HG02610 (cell line): ENCODE data around the gene EIF4G3.
"Not testable (repeated sequence)": the region's sequence is repeated elsewhere in the genome, so short reads cannot be mapped to it uniquely, and the experiment has no call there.

ENCODE experiments used
- ATAC-seq: cut with Tn5 transposase; IDR thresholded peaks from one replicate; pipeline ENCODE4 v1.9.1; 2021; ENCODE audit warnings: mild to moderate bottlenecking, moderate library complexity; ENCODE audit not compliant: unreplicated experiment

Gene EIF4G3

DNA sequence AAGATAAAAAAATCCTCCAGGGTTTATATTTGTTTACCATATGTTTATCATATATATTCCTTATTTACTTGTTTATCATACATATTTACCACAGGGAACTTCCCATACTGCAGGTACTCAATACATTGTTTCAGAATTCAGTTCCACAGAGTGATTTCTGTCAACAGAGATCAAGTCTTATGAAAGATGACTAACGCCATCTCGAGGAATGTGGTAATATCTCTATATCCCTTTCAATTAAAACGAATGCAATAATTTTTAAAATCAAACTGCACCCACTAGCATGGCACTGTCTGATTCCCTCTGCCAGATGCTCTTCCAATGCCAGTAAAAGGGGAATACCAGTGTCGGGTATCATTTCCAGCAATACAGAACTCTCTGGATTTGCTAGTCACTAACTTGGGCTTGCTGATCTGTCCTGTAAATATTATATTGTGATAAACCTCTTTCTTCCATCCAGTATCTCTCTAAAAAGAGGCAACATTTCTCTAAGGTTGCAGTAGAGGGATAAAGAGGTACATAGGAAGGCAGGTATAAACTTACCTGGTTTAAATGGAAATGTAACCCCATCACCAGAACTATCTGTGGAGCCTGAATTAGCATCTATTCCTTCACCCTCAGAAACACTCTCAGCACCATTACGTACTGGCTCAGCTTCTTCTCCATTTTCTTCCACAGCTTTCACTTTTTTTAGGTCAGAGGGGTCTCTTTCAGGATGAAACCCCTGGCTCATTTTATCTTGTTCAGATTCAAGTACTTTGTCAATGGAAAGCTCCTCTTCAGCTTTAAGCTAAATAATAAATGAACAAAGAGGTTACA, 277.3 kb downstream of the EIF4G3 start:
- ATAC-seq, result no peak

DNA sequence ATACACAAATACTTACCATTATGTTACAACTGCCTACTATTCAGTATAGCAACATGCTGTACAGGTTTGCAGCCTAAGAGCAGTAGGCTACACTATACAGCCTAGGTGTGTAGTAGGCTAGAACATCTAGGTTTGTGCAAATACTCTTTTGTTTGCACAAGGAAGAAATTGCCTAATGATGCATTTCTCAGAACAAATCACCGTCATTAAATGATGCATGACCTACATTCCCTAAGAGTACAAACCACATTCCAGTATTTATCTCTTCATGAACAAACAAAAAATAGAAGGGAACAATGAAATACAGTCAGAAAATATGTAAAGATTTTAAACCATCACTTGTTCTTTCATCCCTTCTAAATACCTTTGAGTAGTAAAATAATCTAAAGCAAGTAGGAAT, 279.9 kb downstream of the EIF4G3 start:
- ATAC-seq, result no peak

DNA sequence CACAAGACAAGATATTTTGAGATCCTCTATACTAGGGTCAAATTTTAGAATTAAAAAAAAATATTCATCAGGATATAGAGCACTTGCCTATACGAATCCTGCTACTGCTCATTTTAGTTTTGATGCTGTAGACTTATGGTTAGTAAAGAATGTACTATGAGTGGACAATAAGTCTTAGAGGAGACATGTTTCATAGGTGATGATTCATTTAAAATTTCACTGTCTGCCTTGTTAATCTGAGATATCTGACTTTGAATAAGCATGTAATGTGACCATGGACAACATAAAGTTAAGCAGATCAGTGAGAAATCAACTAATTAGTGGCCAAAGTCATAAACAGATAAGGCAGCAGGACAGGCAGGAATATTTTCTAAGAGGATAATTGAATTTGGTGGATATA, 282.8 kb downstream of the EIF4G3 start:
- no peak for ATAC-seq

DNA sequence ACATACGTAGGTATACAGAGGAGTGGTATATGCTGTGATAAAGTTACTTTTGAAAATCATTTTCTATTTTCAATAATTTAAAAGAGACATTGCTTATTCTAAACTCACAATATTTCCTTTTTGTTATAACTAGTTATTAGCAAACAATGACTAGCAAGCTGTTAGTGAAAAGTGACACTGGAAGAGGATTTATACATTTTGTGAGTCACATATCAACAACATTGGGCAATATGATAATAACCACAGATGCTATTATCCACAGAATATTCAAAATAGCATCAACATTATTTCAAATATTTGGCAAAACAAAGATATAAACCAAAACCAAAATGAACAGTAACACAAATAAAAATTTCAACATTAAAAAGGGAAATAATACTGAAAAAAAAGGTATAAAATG, 285.6 kb downstream of the EIF4G3 start:
- ATAC-seq, result no peak

- ATAC-seq, result no peak
Measured at GRCh38 chr1:20887246-20887645, 289.5 kb downstream of the EIF4G3 start.

DNA sequence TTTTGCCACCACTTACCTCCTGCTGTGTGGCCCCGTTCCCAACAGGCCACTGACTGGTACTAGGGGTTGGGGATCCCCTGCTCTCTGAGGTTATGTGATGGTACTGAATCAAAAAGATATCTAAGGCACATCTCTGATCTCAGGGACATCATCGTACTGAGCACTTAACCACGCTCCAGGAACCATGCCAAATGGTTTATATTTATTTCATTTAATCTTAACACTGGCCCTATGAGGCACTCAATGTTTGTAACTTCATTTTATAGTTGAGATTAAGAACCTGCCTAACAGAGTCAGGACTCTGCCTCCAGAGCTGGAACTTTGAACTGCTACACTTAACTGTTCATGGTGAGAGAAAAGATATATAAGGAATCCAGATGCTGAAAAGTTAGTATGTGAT, 291.6 kb downstream of the EIF4G3 start:
- no peak for ATAC-seq

GRCh38 chr1:20884513-20884912, 292.2 kb downstream of the EIF4G3 start:
- ATAC-seq, result no peak

- no peak for ATAC-seq
Measured at GRCh38 chr1:20883766-20884165, 292.9 kb downstream of the EIF4G3 start.

DNA sequence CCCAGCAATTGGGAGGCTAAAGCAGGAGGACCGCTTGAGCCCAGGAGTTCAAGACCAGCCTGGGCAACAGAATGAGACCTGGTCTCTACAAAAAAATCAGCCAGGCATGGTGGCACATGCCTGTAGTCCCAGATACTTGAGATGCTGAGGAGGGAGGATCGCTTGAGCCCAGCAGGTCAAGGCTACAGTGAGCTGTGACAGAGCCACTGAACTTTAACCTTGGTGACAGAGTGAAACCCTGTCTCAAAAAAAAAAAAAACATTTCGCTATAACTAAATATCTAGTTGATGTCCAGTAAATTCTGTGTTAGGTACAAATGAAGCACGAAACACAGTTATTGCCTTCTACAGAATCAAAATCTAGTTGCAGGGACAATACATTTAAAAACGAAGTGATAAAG, 293.9 kb downstream of the EIF4G3 start:
- no peak for ATAC-seq

DNA sequence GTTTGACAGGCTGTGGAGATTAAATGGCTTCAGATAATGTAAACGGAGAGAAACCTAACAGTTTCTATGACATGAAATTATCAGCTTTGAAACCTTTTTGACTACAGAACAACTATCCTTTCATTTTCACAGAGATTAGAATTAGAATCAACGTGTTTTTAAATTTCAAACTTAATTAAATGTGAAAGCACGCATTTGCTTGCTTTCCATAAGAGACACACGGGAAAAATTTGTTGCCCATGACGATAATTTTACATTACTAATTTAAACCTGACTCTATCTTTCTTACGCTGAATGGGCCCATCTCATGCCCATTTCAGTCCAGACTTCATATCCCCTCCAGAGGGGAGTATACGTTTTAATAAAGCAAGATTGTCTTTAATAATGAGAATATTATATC, 297.9 kb downstream of the EIF4G3 start:
- no peak for ATAC-seq

DNA sequence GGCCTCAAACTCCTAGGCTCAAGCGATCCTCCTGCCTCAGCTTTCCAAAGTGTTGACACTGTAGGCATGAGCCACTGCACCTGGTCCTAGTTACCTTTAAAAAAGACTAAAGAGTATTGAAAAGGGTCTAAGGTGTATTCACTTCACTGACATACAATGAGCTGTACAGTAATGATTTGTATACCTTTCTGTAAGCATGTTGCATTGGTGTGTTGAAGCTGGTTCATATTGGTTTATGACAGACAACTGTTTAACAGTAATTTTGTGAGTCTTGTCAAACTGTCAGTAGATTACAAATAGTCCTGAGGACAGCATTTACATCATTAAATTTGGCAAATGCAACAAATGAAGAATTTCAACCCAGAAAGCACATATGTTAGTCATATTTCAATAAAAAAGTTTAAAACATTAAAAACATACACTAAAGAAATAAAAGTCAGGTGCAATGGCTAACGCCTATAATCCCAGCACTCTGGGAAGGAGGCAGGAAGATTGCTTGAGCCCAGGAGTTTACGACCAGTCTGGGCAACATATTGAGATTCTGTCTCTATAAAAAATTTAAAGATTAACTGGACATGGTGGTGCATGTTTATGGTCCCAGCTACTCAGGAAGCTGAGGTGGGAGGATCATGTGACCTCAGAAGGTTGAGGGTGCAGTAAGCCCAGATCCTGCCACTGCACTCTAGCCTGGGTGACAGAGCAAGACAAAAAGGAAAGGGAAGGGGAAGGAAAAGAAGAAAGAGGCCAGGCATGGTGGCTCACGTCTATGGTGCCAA, 301.3 kb downstream of the EIF4G3 start:
- no peak for ATAC-seq

- no peak for ATAC-seq
Measured at GRCh38 chr1:20873311-20873710, 303.4 kb downstream of the EIF4G3 start.

DNA sequence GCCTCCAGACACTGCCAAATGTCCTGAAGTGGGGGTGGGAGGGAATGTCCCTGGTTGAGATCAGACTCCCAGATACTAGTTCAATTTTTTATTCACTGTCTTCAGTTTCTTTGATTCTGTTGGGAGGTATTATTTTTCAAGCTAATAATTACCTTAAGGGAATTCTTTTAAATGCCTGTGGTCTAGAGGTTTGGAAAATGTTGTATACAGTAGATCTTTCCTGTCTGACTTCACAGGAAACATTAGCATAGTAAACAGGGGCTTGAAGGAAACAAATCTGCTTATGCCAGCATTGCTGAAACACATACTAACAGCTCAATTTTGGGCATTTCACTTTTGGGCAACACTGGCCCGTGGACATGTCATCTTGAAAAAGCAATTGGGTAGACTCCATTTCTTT, 305.3 kb downstream of the EIF4G3 start:
- ATAC-seq, result no peak

DNA sequence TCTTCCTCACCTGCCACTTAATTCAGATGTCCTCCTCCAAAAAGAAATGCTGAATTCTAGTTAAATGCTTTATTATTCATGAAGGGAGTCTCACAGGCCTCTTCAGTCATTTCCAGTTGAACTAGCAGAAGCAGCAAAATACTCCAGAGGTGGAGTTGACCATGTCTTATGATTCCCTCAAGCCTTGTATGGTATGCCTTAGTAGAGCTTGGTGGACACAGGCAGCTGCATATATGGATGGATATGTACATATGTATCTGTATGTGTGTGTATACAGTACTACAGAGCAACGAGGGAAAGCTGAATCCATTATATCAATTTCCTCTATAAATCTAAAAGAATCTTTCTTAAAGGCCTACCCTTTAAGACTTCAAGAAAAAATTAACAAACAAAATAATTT, 306.0 kb downstream of the EIF4G3 start:
- ATAC-seq, result no peak

DNA sequence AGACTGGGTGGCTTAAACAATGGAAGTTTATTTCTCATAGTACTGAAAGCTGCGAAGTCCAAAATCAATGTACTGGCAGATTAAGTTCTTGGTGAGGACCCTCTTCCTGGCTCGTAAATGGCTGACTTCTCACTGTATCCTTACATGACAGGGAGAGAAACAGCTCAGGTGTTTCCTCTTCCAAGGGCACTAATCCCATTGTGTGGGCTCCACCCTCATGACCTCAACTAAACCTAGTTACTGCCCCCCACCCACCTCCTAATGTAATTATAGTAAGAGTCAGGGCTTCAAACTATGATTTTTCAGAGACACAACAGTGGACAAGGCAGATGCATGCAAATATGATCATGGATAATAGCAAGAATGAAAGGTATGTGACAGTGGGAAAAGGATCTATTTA, 308.4 kb downstream of the EIF4G3 start:
- no peak for ATAC-seq

DNA sequence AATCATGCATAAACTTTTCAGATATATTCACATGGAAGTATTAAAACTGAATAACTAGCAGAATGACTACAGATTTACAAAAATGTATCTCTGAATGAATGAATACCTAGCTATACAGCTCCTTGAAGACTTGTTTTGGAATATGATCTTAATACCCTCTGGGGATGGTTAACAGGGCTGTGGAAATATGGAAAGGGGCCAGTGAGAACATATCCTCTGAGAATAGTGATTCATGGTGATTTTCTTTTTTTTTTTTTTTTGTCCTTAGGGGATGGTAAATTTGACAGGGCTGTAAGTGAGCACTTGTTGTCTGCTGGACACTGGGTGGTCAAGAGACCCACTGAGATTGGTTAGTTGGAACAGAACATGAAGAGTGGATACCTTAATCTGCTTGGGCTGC, 308.9 kb downstream of the EIF4G3 start:
- no peak for ATAC-seq

DNA sequence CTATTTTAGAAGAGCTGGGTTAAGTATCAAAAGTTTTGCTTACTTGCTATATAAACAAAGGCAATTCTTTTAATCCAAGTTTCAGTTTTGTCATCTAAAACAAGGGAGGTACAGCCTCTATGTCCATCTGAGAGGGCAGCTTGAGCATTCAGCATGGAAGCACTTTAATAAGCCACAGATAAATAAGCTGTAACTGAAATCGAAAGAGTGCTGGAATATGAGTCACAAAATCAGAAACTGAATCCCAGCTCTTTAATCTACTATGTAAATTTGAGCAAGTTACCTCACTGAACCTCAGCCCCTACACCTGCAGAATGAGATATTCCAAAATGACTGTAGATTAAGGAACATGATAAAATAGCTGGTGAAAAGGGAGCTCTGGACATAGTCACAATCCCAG, 309.6 kb downstream of the EIF4G3 start:
- ATAC-seq, result no peak

- ATAC-seq, result no peak
Measured at GRCh38 chr1:20865001-20865400, 311.7 kb downstream of the EIF4G3 start.

GRCh38 chr1:20854529-20854928, 322.2 kb downstream of the EIF4G3 start:
- ATAC-seq, result no peak

GRCh38 chr1:20851791-20852190, 324.9 kb downstream of the EIF4G3 start:
- ATAC-seq, result not testable (repeated sequence)

DNA sequence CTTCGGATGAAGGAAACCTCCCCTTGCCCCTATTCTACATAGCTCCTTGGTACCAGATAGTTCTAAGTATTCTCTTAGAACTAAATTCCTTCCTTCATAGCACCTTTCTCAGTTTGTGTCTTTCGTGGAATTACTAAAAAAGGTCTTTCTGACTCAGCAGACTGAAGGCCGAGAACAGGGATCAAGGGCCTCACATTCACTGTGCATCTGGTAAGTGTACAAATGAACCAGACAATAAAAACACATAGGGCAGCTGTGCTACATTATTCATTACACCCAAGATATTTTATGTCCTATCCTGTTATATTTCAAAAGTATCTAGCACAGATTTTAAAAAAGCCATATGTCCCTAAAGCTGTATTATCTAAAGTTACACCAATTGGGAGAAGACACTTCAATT, 326.7 kb downstream of the EIF4G3 start:
- ATAC-seq, result no peak

DNA sequence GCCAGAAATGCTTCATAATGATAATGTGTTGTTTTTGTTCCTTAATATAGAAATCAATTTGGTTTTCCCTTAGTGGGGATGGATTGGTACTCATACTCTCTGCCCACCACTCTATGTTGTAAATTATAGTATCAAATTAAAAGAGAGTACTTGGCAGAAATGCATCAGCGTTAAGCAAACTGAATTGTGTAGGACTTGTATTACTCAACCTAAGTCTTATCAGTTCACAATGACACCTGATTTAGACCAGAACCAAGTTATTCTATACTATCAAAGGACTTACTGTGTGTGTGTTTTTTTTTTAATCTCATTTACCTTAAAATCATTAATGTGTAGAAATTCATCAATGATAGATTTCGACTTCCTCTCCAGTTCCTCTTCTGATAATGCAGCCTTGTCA, 327.6 kb downstream of the EIF4G3 start:
- no peak for ATAC-seq
